Bronchial epithelial cell (primary cell): ENCODE results near the gene DRAP1. TPM values are rescaled to one million over a fixed set of nuclear protein-coding genes. Genes with fewer than 3 reads are reported as not detected.

Experiments
- DNase-seq: peaks from one replicate; pipeline ENCODE4 v3.0.0-alpha.2; 2010; ENCODE audit warnings: low read depth
- FAIRE-seq: peaks from 2 replicates; lab custom pipeline; 2011; peaks lifted over from hg19 to GRCh38; lab: Jason Lieb, UNC
- H3K27me3 ChIP-seq: 2 replicates; pipeline ENCODE4 v1.5.1; 2011; ENCODE audit warnings: low read length; ENCODE audit not compliant: control insufficient read depth, insufficient read depth
- H3K36me3 ChIP-seq: 2 replicates; pipeline ENCODE4 v1.5.1; 2011; ENCODE audit warnings: low read length; ENCODE audit not compliant: control insufficient read depth, insufficient read depth
- H3K4me3 ChIP-seq: 2 replicates; pipeline ENCODE4 v1.5.1; 2011; ENCODE audit warnings: mild to moderate bottlenecking, low read depth, low read length, control low read depth
- total RNA-seq: library from RNA; depleted of rRNA; stranded (reverse); fragments of >200 nt; gene quantifications from 2 replicates; pipeline ENCODE4 v1.2.1, GENCODE V29; 2014
- TF ChIP-seq, protein P1 (sequence below): IDR thresholded peaks from 2 replicates; pipeline ENCODE4 v1.5.1; 2011; ENCODE audit warnings: mild to moderate bottlenecking, moderate library complexity, low read length, control low read depth, inconsistent platforms; ENCODE audit not compliant: insufficient read depth, severe bottlenecking

Gene DRAP1
- total RNA-seq, 1 donor from 2014 or later: 176 TPM

DNA sequence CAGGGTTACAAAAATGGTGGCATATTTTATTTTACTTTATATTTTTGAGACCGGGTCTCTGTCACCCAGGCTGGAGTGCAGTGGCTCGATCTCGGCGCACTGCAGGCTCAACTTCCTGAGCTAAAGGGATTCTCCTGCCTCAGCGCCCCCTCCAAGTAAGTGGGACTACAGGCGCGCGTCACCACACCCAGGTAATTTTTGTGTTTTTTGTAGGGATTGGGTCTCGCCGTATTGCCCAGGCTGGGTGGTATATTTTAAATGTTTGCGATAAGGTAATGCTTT is 18.4 kb upstream of the DRAP1 start:
- Histone ChIP-seq H3K36me3 (peaks cover 10% of the 10 kb centered on the region), H3K4me3 (no peak overlapping the region), H3K27me3 (no peaks in the 10 kb centered on the region)
- TF ChIP-seq, protein P1, sequence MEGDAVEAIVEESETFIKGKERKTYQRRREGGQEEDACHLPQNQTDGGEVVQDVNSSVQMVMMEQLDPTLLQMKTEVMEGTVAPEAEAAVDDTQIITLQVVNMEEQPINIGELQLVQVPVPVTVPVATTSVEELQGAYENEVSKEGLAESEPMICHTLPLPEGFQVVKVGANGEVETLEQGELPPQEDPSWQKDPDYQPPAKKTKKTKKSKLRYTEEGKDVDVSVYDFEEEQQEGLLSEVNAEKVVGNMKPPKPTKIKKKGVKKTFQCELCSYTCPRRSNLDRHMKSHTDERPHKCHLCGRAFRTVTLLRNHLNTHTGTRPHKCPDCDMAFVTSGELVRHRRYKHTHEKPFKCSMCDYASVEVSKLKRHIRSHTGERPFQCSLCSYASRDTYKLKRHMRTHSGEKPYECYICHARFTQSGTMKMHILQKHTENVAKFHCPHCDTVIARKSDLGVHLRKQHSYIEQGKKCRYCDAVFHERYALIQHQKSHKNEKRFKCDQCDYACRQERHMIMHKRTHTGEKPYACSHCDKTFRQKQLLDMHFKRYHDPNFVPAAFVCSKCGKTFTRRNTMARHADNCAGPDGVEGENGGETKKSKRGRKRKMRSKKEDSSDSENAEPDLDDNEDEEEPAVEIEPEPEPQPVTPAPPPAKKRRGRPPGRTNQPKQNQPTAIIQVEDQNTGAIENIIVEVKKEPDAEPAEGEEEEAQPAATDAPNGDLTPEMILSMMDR: no peak
- DNase-seq: no peak
- no peak for FAIRE-seq

DNA sequence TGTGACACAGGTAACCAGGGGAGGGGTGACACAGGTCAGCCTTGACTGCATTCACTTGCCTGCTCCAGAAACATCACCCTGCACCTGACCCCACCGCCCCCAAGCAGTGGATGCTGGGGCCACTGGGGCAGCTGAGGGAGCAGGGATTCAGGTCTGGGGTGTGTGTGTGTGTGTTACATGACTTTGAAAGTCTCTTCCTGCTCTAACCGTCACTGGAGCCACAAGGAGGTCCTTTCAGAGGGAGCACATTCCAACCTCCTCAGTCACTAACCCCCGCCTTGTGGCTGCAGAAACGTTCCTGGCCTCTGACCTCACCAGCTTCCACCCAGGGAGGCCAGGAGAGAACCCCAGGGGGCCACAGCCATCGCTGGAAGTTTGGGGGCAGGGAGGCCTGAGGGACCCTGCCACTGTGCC is 16.2 kb upstream of the DRAP1 start:
- TF ChIP-seq, protein P1: no peak
- H3K27me3 ChIP-seq: no peaks in the 10 kb centered on the region
- DNase-seq (peak; percentile 71), FAIRE-seq (no peak)
- H3K4me3 ChIP-seq: no peak overlapping the region
- H3K36me3 ChIP-seq: no peaks in the 10 kb centered on the region

DNA sequence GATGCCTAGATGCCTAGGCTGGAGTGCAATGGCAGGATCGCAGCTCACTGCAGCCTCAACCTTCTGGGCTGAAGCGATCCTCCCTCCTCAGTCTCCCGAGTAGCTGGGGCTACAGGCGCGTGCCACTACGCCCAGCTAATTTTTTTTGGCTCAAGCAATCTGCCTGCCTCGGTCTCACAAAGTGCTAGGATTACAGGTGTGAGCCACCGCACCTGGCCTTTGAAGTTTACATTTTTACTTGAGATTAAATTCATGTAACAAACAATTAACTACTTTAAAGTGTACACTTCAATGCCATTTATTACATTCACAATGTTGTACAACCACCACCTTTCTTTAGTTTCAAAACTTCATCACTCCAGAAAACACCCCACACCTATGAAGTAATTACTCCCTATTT is 15.5 kb upstream of the DRAP1 start:
- no peak overlapping the region for H3K4me3 ChIP-seq
- TF ChIP-seq, protein P1: no peak
- no peak for FAIRE-seq
- H3K36me3 ChIP-seq: no peaks in the 10 kb centered on the region
- H3K27me3 ChIP-seq: no peaks in the 10 kb centered on the region
- DNase-seq: no peak

DNA sequence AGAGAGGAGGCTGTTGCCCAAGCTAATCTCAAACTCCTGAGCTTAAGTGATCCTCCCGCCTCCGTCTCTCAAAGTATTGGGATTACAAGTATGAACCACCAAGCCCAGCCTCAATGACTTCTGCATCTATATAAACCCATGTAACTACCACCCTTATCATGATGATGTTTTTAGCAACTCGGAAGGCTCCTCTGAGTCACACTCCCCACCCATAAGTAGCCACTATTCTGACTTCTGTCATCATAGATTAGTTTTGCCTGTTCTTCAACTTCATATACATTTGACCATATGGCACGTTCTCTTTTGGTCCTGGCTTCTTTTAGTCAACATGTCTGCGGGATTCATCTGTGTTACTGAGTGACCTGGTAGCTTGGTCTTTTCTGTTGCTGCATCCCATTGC is 12.6 kb upstream of the DRAP1 start:
- FAIRE-seq (no peak), DNase-seq (peak; percentile 66)
- no peaks in the 10 kb centered on the region for H3K27me3 ChIP-seq
- no peaks in the 10 kb centered on the region for H3K36me3 ChIP-seq
- TF ChIP-seq, protein P1: no peak
- H3K4me3 ChIP-seq: no peak overlapping the region

DNA sequence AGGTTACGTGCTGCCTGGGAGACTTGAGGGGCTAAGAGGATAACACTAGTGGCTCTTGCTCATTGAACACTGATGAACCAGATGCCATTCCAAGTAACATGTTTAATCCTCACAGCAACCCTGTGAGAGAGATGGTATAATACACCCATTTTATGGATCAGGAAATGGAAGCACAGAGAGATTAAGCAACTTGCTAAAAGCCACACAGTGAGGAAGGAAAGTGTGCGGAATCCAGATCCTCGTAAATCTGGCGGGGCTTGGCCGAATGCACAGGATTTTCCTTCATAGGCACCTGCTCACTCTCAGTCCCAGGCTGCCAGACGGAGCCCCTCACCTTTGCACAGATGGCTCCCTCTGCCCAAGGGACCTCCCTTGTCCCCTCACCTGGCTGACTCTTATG is 11.3 kb upstream of the DRAP1 start:
- no peak for FAIRE-seq
- Histone ChIP-seq H3K27me3 (no peaks in the 10 kb centered on the region), H3K4me3 (no peak overlapping the region), H3K36me3 (no peaks in the 10 kb centered on the region)
- TF ChIP-seq, protein P1: no peak
- DNase-seq: no peak
